Measurements from ENCODE around the gene CEP164. TPM values are rescaled to one million over a fixed set of nuclear protein-coding genes. Genes with fewer than 3 reads are reported as not detected.

Gene CEP164
- polyA plus RNA-seq, 1 donor from 2014 or later, result 27.4 TPM

GRCh38 chr11:117328375-117329010 lies 839 bp downstream of the CEP164 start:
- H4K20me1 ChIP-seq (ENCODE audit: insufficient read depth), result no peaks in the 10 kb centered on the region
- peak overlapping the region; percentile 62 for H3K4me2 ChIP-seq (ENCODE audit: low read length)
- peak overlapping the region; percentile 86 for H2AFZ ChIP-seq (ENCODE audit: low read depth, low read length)
- H3K27me3 ChIP-seq (ENCODE audit: insufficient read depth, low read depth, low read length), result no peaks in the 10 kb centered on the region
- peak overlapping the region; percentile 75 for H3K9ac ChIP-seq (ENCODE audit: low read length)
- peak overlapping the region; percentile 71 for H3K27ac ChIP-seq (ENCODE audit: low read length)
- H3K79me2 ChIP-seq (replicated peaks; ENCODE audit: insufficient read depth, low read length), result no peaks in the 10 kb centered on the region
- H3K4me3 ChIP-seq (ENCODE audit: low read length), result peak overlapping the region; percentile 77
- H3K36me3 ChIP-seq (ENCODE audit: insufficient read depth, low read length), result no peaks in the 10 kb centered on the region
- no peaks in the 10 kb centered on the region for H3K9me2 ChIP-seq (ENCODE audit: insufficient read depth, low read length)
- no peak for TF ChIP-seq CTCF (IDR thresholded peaks at IDR 0.05; ENCODE audit: poor library complexity, severe bottlenecking)
- TF ChIP-seq EP300 (conservative IDR thresholded peaks at IDR 0.05; ENCODE audit: poor library complexity, severe bottlenecking), result no peak
- no peaks in the 10 kb centered on the region for H3F3A ChIP-seq (ENCODE audit: insufficient read depth, low read length, poor library complexity, severe bottlenecking)
- no peaks in the 10 kb centered on the region for H3K9me3 ChIP-seq (ENCODE audit: low read length)

GRCh38 chr11:117332843-117333242 lies 5.2 kb downstream of the CEP164 start:
- Histone ChIP-seq H3F3A (ENCODE audit: insufficient read depth, low read length, poor library complexity, severe bottlenecking) (no peaks in the 10 kb centered on the region), H2AFZ (ENCODE audit: low read depth, low read length) (no peak overlapping the region), H3K79me2 (replicated peaks; ENCODE audit: insufficient read depth, low read length) (no peaks in the 10 kb centered on the region), H3K36me3 (ENCODE audit: insufficient read depth, low read length) (no peaks in the 10 kb centered on the region), H3K27me3 (ENCODE audit: insufficient read depth, low read depth, low read length) (no peaks in the 10 kb centered on the region), H3K9me2 (ENCODE audit: insufficient read depth, low read length) (no peaks in the 10 kb centered on the region), H3K27ac (ENCODE audit: low read length) (no peak overlapping the region), H3K4me3 (ENCODE audit: low read length) (no peak overlapping the region), H3K9ac (ENCODE audit: low read length) (no peak overlapping the region), H3K9me3 (ENCODE audit: low read length) (no peaks in the 10 kb centered on the region), H4K20me1 (ENCODE audit: insufficient read depth) (no peaks in the 10 kb centered on the region), H3K4me2 (ENCODE audit: low read length) (no peak overlapping the region)
- no peak for TF ChIP-seq EP300 (conservative IDR thresholded peaks at IDR 0.05; ENCODE audit: poor library complexity, severe bottlenecking)
- no peak for TF ChIP-seq EZH2 (IDR thresholded peaks at IDR 0.05; ENCODE audit: borderline replicate concordance, insufficient read depth, low read length, poor library complexity, severe bottlenecking)
- no peak for TF ChIP-seq SMC3 (conservative IDR thresholded peaks at IDR 0.05; ENCODE audit: poor library complexity)
- TF ChIP-seq MXI1 (conservative IDR thresholded peaks at IDR 0.05; ENCODE audit: poor library complexity, severe bottlenecking), result no peak
- no peak for TF ChIP-seq POLR2AphosphoS5 (IDR thresholded peaks at IDR 0.05)
- no peak for TF ChIP-seq TAF1 (IDR thresholded peaks at IDR 0.05; ENCODE audit: low read depth)
- TF ChIP-seq REST (IDR thresholded peaks at IDR 0.05; ENCODE audit: borderline replicate concordance), result no peak
- TF ChIP-seq RAD21 (conservative IDR thresholded peaks at IDR 0.05), result no peak
- TF ChIP-seq CTCF (IDR thresholded peaks at IDR 0.05; ENCODE audit: poor library complexity, severe bottlenecking), result no peak
